ES-I3 (cell line): ENCODE data around the gene LSP1.

Source experiments
- H3K36me3 ChIP-seq: 2 replicates; pipeline ENCODE4 v1.6.1; 2013; ENCODE audit warnings: mild to moderate bottlenecking, low read length, control low read depth, moderate library complexity; ENCODE audit not compliant: insufficient read depth
- H3K4me1 ChIP-seq: 2 replicates; pipeline ENCODE4 v1.6.1; 2013; ENCODE audit warnings: mild to moderate bottlenecking, control low read depth, low read length; ENCODE audit not compliant: insufficient read depth
- H3K9ac ChIP-seq: 2 replicates; pipeline ENCODE4 v1.6.1; 2013; ENCODE audit warnings: low read depth, mild to moderate bottlenecking, low read length, moderate library complexity
- H3K9me3 ChIP-seq: 2 replicates; pipeline ENCODE4 v1.6.1; 2013; ENCODE audit warnings: mild to moderate bottlenecking, low read length, moderate library complexity; ENCODE audit not compliant: control insufficient read depth, insufficient read depth

Gene LSP1

GRCh38 chr11:1899090-1899489 lies 46.2 kb downstream of the LSP1 start:
- Histone ChIP-seq H3K36me3 (no peaks in the 10 kb centered on the region), H3K9me3 (no peaks in the 10 kb centered on the region), H3K4me1 (no peaks in the 10 kb centered on the region; the same call in 1 of the 2 replicates), H3K9ac (no peak overlapping the region)

DNA sequence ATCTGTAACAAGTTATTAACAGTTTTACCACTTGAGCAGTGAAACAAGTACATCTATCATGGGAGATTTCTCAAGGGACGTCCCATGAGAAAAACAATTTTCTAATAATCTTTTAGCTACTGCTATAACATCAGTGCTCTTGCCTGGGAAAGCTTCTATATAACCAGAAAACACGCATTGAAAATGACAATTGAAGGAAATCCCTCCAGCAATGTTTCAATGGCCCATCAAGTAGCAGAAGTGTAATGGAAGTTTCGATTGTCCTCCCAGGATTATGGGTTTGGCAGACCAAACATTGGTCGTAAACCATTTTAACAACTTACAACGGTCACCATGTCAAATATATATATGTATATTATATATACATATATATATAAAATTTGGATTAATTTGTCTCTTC lies 46.8 kb downstream of the LSP1 start:
- Histone ChIP-seq H3K9ac (no peak overlapping the region), H3K36me3 (no peaks in the 10 kb centered on the region), H3K9me3 (no peaks in the 10 kb centered on the region), H3K4me1 (no peaks in the 10 kb centered on the region; the same call in 1 of the 2 replicates)

GRCh38 chr11:1906181-1906580 lies 53.3 kb downstream of the LSP1 start:
- Histone ChIP-seq H3K9ac (no peak overlapping the region), H3K4me1 (peaks cover 28% of the 10 kb centered on the region)

GRCh38 chr11:1906611-1907423 lies 53.9 kb downstream of the LSP1 start:
- H3K9ac ChIP-seq: no peak overlapping the region
- no peaks in the 10 kb centered on the region for H3K9me3 ChIP-seq
- no peaks in the 10 kb centered on the region for H3K36me3 ChIP-seq
- peaks cover 28% of the 10 kb centered on the region for H3K4me1 ChIP-seq

More at GRCh38 chr11:1906181-1906580, 53.3 kb downstream of the LSP1 start:
- no peaks in the 10 kb centered on the region for H3K9me3 ChIP-seq
- no peaks in the 10 kb centered on the region for H3K36me3 ChIP-seq

DNA sequence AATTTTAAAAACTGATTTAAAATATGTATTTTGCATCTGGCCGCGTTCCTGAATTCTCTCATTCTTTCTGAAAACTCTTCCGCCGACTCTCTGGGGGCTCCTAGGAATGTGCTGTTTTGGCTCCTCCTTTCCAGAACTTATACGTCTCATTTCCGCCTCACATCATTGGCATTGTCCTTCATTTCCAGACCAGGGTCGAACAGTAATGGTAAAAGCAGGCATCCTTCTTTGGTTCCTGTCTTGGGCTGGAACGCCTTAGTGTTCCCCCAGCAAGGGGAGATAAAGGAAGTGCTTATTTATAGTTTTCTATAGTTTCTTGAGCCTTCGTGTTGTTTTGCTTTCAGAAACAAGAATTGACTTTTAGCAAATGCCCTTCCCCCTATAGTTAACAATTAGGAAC lies 55.7 kb downstream of the LSP1 start:
- Histone ChIP-seq H3K4me1 (peaks cover 28% of the 10 kb centered on the region), H3K9me3 (no peaks in the 10 kb centered on the region), H3K9ac (peak overlapping the region; percentile 15; the same call in 1 of the 2 replicates), H3K36me3 (no peaks in the 10 kb centered on the region)

- Histone ChIP-seq H3K9ac (no peak overlapping the region), H3K36me3 (no peaks in the 10 kb centered on the region), H3K4me1 (peaks cover 28% of the 10 kb centered on the region), H3K9me3 (no peaks in the 10 kb centered on the region)
Observed at GRCh38 chr11:1909524-1909923, 56.6 kb downstream of the LSP1 start.

GRCh38 chr11:1912289-1912878 lies 59.5 kb downstream of the LSP1 start:
- no peaks in the 10 kb centered on the region for H3K9me3 ChIP-seq
- H3K4me1 ChIP-seq: peaks cover 14% of the 10 kb centered on the region
- H3K36me3 ChIP-seq: no peaks in the 10 kb centered on the region
- H3K9ac ChIP-seq: no peak overlapping the region

GRCh38 chr11:1913271-1914060 lies 60.6 kb downstream of the LSP1 start:
- H3K9me3 ChIP-seq: no peaks in the 10 kb centered on the region
- peaks cover 6% of the 10 kb centered on the region for H3K4me1 ChIP-seq
- H3K36me3 ChIP-seq: no peaks in the 10 kb centered on the region
- H3K9ac ChIP-seq: no peak overlapping the region

GRCh38 chr11:1915795-1916131 lies 62.9 kb downstream of the LSP1 start:
- Histone ChIP-seq H3K4me1 (no peaks in the 10 kb centered on the region), H3K9ac (no peak overlapping the region), H3K9me3 (no peaks in the 10 kb centered on the region), H3K36me3 (no peaks in the 10 kb centered on the region)

DNA sequence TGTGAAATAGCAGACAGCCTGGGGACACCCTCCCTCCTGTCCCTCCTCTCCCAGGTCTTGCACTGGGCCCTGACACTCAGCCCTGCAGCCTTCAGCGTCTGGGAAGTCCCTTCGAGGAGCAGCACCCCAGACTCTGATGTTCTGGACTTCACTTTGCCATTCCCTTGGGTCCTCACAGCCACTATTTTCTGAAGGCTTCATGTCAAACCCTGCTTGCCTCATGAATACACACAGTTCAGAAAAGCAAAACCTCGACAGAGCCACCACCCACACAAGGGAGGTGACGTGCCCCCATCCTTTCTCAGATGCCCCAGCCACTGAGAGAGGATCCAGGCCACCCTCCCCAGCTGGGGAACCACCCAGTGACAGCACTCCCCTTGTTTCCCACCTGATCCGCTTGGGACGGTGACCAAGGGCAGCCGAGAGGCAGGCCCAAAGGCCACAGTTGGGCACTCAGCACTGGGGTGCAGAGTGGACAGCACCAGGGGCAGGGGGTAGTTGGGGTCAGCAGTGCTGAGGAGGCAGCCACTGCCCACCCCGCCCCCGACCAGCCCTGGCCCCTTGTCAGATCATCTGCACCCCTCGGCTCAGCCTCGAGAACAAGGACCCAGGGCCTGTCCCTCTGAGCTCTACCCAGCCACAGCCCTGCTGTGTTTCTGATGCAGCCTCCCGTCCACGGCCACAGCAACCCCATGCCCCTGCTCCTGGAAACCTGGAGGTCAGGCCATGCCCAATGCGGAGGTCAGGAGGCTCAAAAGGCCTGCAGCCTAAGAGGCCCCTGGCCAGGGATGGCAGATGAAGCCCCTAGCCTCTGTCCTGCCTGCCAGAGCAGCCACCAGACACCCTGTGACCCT lies 63.5 kb downstream of the LSP1 start:
- Histone ChIP-seq H3K4me1 (no peaks in the 10 kb centered on the region), H3K9me3 (no peaks in the 10 kb centered on the region), H3K9ac (no peak overlapping the region), H3K36me3 (no peaks in the 10 kb centered on the region)

- H3K4me1 ChIP-seq: no peaks in the 10 kb centered on the region
- no peaks in the 10 kb centered on the region for H3K36me3 ChIP-seq
- no peaks in the 10 kb centered on the region for H3K9me3 ChIP-seq
- H3K9ac ChIP-seq: no peak overlapping the region
Observed at GRCh38 chr11:1916986-1917522, 64.2 kb downstream of the LSP1 start.

DNA sequence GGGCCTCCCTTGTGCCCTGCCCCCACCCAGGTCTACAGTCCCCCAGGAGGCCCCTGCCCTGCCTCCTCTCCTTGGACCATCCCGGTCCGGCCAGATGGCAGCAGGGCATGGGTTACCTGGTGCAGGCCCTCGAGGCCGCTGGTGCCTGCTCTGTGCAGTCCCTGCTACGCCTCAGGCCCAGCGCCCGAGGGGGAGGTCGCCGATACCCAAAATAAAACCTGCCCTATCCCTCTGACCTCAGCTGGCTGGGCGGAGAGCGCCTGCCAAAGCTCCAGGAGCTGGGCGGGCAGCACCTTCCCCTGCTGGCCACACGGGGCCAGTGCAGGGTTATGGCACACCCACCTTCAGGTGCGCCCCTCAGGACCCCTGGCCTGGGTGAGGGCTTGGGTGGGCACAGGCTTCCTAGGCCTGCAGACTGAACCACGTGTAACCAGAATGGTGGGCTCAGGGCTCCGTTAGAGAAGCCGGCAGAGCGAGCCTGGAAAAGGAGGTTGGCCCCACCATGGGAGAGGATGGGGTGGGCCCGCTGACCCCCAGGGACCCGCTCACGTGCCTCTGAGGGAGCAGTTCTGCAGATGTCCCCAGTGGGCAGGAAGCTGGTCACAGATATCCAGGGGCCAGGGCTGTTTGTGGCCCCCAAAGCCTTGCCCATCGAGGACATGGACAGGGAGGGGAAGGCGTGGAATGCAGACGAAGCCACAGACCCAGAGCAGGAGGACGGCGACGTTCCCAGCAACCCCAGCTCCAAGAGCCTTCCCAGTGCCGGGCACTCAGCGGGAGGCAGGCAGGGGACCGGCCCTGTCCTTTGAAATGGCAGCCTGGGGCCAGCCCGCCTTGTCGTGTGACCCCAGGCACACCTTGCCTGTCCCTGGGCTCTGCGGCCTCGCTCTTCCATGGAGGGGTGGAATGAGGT lies 64.9 kb downstream of the LSP1 start:
- H3K9me3 ChIP-seq: no peaks in the 10 kb centered on the region
- H3K9ac ChIP-seq: no peak overlapping the region
- no peaks in the 10 kb centered on the region for H3K4me1 ChIP-seq
- H3K36me3 ChIP-seq: no peaks in the 10 kb centered on the region
